Adrenal gland (tissue), 12 donors: ENCODE results near the gene RPS10. TPM values are rescaled to one million over a fixed set of nuclear protein-coding genes. Genes with fewer than 3 reads are reported as not detected.

Experiments used
- DNase-seq, 7 donors: peaks; one replicate each; pipeline ENCODE4 v3.0.0-alpha.2; 2019 to 2020
- H3K27ac ChIP-seq, 5 donors: fragments of 200-600 bp; sonication (generic) in 4 of 5; 1 replicate in 3 of 5; 2 replicates in 2 of 5; pipeline versions ENCODE4 v1.5.1 to v1.8.0; 2016 to 2020; ENCODE audit warnings: mild to moderate bottlenecking in 1 of 5
- H3K27me3 ChIP-seq: fragments of 200-600 bp; 2 replicates; pipeline ENCODE4 v1.8.0; 2021
- H3K36me3 ChIP-seq, 2 donors: fragments of 200-600 bp; replicated peaks in 1 of 2; 1 replicate in 1 of 2; 2 replicates in 1 of 2; pipeline versions ENCODE4 v1.5.1 to v1.8.0; 2018 to 2022
- H3K4me1 ChIP-seq, 2 donors: fragments of 200-600 bp; replicated peaks in 1 of 2; 1 replicate in 1 of 2; 2 replicates in 1 of 2; pipeline versions ENCODE4 v1.5.1 to v1.8.0; 2018 to 2021
- H3K4me3 ChIP-seq, 4 donors: fragments of 200-600 bp; sonication (generic) in 3 of 4; one replicate each; pipeline ENCODE4 v1.5.1; 2016 to 2018
- H3K9me3 ChIP-seq, 3 donors: fragments of 200-600 bp; sonication (generic) in 1 of 3; replicated peaks in 1 of 3; 1 replicate in 2 of 3; 2 replicates in 1 of 3; pipeline versions ENCODE4 v1.5.1 to v1.8.0; 2016 to 2021
- CTCF ChIP-seq, 6 experiments: fragments of 450-650 bp in 4 of 6; fragments of 200-600 bp in 2 of 6; sonication (generic) in 1 of 6; IDR thresholded peaks; 1 replicate in 5 of 6; 2 replicates in 1 of 6; pipeline versions ENCODE4 v1.5.1 to v1.8.0; 2016 to 2021; ENCODE audit warnings: antibody characterized with exemption in 6 of 6, mild to moderate bottlenecking in 2 of 6, moderate library complexity in 1 of 6
- POLR2A ChIP-seq, 2 donors: fragments of 450-650 bp; IDR thresholded peaks; one replicate each; pipeline ENCODE4 v1.6.1; 2017; ENCODE audit warnings: antibody characterized with exemption in 2 of 2, mild to moderate bottlenecking in 2 of 2, moderate library complexity in 1 of 2
- WGBS, 4 donors: extraction: QIAGEN DNeasy Blood & Tissue Kit in 2 of 4; methylation state at CpG; one replicate each; pipeline versions ENCODE4 v1.1.5 to v1.1.7; 2013 to 2017; 5-methylcytosine and 5-hydroxymethylcytosine counted together
- intact Hi-C, 2 donors: fragments of 100-400 bp; cut with DNase I; formaldehyde crosslinking; loops; one replicate each; pipeline versions ENCODE4 v1.14.1 to v1.15.0; 2022 to 2023
- polyA plus RNA-seq, 3 donors: library from polyadenylated mRNA; stranded (reverse); fragments of 200-250 nt in 2 of 3; fragments of 350-450 nt in 1 of 3; fragmentation: Illumina TruSeq in 1 of 3; extraction: RNeasy Lipid Tissue Mini Kit (QIAGEN cat#74804) in 1 of 3; gene quantifications; one replicate each; pipeline ENCODE4 v1.2.3, GENCODE V29; 2013 to 2014
- total RNA-seq, 9 donors: library from RNA; depleted of rRNA in 4 of 9; stranded (reverse); fragments of >200 nt in 4 of 9; fragments of 120-200 nt in 1 of 9; fragmentation: NEBNext Ultra II Directional in 1 of 9; extraction: Animal tissue kit (Norgen Biotek cat#: 25700) in 1 of 9; gene quantifications; one replicate each; pipeline versions ENCODE4 v1.1.0 to v1.2.4, GENCODE V29; 2013 to 2023
- donor health status: healthy with polysubstance abuse.
- donor health status: Bipolar disorder and iron deficiency.
- donor health status: DM: yes; HTN: yes; CAD: no.
- donor health status: DM: no; HTN: no; CAD: no.
- donor health status: DM: no; HTN: no; CAD: no.
- donor health status: DM: yes; HTN: yes; CAD: no.

RPS10 gene
- total and polyA plus RNA-seq, 12 donors = 937 to 3,093 (median 2,220) TPM

GRCh38 chr6:34424200-34425131, 1.4 kb downstream of the RPS10 start:
- H3K27me3 ChIP-seq = no peaks in the 10 kb centered on the region
- no peaks in the 10 kb centered on the region for H3K9me3 ChIP-seq
- peaks cover 0 to 52% of the 10 kb centered on the region in 2 donors for H3K36me3 ChIP-seq
- H3K27ac ChIP-seq = peak overlapping the region in 3 of 5 donors; percentile 76 to 89 (median 88)
- TF ChIP-seq POLR2A (IDR thresholded peaks at IDR 0.05) (no peak), CTCF (IDR thresholded peaks at IDR 0.05) (no peak)
- intact Hi-C loops = no loop called here
- peak overlapping the region in 1 of 4 donors; percentile 73 for H3K4me3 ChIP-seq
- WGBS, 4 donors = 75 to 79% (median 76%) methylated on average over 19 of the region's 19 CpGs
- H3K4me1 ChIP-seq = peaks cover 6 to 17% of the 10 kb centered on the region in 2 donors
- DNase-seq = no peak

GRCh38 chr6:34423254-34423653, 2.6 kb downstream of the RPS10 start:
- H3K27ac ChIP-seq = peak overlapping the region in 1 of 5 donors; percentile 47
- WGBS, 4 donors = 79 to 91% (median 88%) methylated on average over 5 of the region's 5 CpGs
- intact Hi-C loops = no loop called here

GRCh38 chr6:34418367-34418766, 7.5 kb downstream of the RPS10 start:
- peak overlapping the region in 1 of 5 donors; percentile 6 for H3K27ac ChIP-seq
- DNase-seq = no peak
- no peak overlapping the region for H3K4me3 ChIP-seq
- 75 to 84% (median 81%) methylated on average over 5 of the region's 5 CpGs for WGBS, 4 donors
- TF ChIP-seq POLR2A (IDR thresholded peaks at IDR 0.05) (no peak), CTCF (IDR thresholded peaks at IDR 0.05) (no peak)
- H3K4me1 ChIP-seq = peaks cover 8 to 23% of the 10 kb centered on the region in 2 donors
- H3K27me3 ChIP-seq = no peaks in the 10 kb centered on the region
- H3K36me3 ChIP-seq = peaks cover 0 to 75% of the 10 kb centered on the region in 2 donors
- intact Hi-C loops = loop anchor here (5.0 kb wide), 3 partner anchors 171 to 221 kb away; partner anchors contain the start of gene SMIM29 (in 1 of the 2)
- H3K9me3 ChIP-seq = no peaks in the 10 kb centered on the region

More at GRCh38 chr6:34423254-34423653, 2.6 kb downstream of the RPS10 start:
- Histone ChIP-seq H3K27me3 (no peaks in the 10 kb centered on the region), H3K4me3 (no peak overlapping the region), H3K9me3 (no peaks in the 10 kb centered on the region), H3K36me3 (peaks cover 0 to 64% of the 10 kb centered on the region in 2 donors), H3K4me1 (peaks cover 6 to 20% of the 10 kb centered on the region in 2 donors)
- TF ChIP-seq POLR2A (IDR thresholded peaks at IDR 0.05) (no peak), CTCF (IDR thresholded peaks at IDR 0.05) (no peak)
- DNase-seq = no peak

GRCh38 chr6:34416877-34417371, 8.9 kb downstream of the RPS10 start:
- no peak for DNase-seq
- WGBS, 4 donors = 66 to 73% (median 69%) methylated on average over 6 to 7 of the region's 7 CpGs
- H3K4me1 ChIP-seq = peaks cover 8 to 17% of the 10 kb centered on the region in 2 donors
- TF ChIP-seq POLR2A (IDR thresholded peaks at IDR 0.05) = no peak
- TF ChIP-seq CTCF (IDR thresholded peaks at IDR 0.05) = no peak
- H3K9me3 ChIP-seq = no peaks in the 10 kb centered on the region
- no peak overlapping the region for H3K27ac ChIP-seq
- H3K27me3 ChIP-seq = no peaks in the 10 kb centered on the region
- no peak overlapping the region for H3K4me3 ChIP-seq
- peaks cover 0 to 60% of the 10 kb centered on the region in 2 donors for H3K36me3 ChIP-seq
- intact Hi-C loops = loop anchor here (5.0 kb wide), 3 partner anchors 170 to 220 kb away; partner anchors contain the start of gene SMIM29 (in 1 of the 2)
